Choroid plexus epithelial cell (primary cell): ENCODE results near the gene SUB1.

Experiments used
- DNase-seq: peaks from one replicate; pipeline ENCODE4 v3.0.0-alpha.2; 2010; ENCODE audit warnings: low read depth
- H3K4me3 ChIP-seq: 2 replicates; pipeline ENCODE4 v1.5.1; 2011; ENCODE audit warnings: low read depth, mild to moderate bottlenecking, control low read depth, low read length, moderate library complexity
- CTCF ChIP-seq: conservative IDR thresholded peaks from 2 replicates; pipeline ENCODE4 v1.5.1; 2011; ENCODE audit warnings: low read depth, mild to moderate bottlenecking, control low read depth, inconsistent platforms, low read length, moderate library complexity

SUB1 gene

GRCh38 chr5:32583582-32584232 is 1.6 kb upstream of the SUB1 start:
- no peak for DNase-seq
- no peak overlapping the region for H3K4me3 ChIP-seq
- no peak for TF ChIP-seq CTCF

- no peak for DNase-seq
- no peak overlapping the region for H3K4me3 ChIP-seq
- TF ChIP-seq CTCF: no peak
Measured at GRCh38 chr5:32584646-32585045, 711 bp upstream of the SUB1 start.

- TF ChIP-seq CTCF: no peak
Measured at GRCh38 chr5:32585122-32585445, 273 bp upstream of the SUB1 start.

GRCh38 chr5:32586276-32586599 is 881 bp downstream of the SUB1 start:
- no peak for DNase-seq
- TF ChIP-seq CTCF: no peak
- peak overlapping the region; percentile 92 for H3K4me3 ChIP-seq

More at GRCh38 chr5:32585122-32585445, 273 bp upstream of the SUB1 start:
- no peak for DNase-seq
- H3K4me3 ChIP-seq: no peak overlapping the region

GRCh38 chr5:32587067-32587551 is 1.8 kb downstream of the SUB1 start:
- no peak for TF ChIP-seq CTCF
- H3K4me3 ChIP-seq: no peak overlapping the region
- no peak for DNase-seq

- no peak for DNase-seq
Measured at GRCh38 chr5:32589416-32589815, 4.1 kb downstream of the SUB1 start.

More at GRCh38 chr5:32589416-32589815, 4.1 kb downstream of the SUB1 start:
- TF ChIP-seq CTCF: no peak
- no peak overlapping the region for H3K4me3 ChIP-seq
